HepG2 (cell line): ENCODE data around the gene IGFALS. TPM values are rescaled to one million over a fixed set of nuclear protein-coding genes. Genes with fewer than 3 reads are reported as not detected.

ENCODE experiments used
- CEBPB ChIP-seq: IDR thresholded peaks from 2 replicates; pipeline ENCODE4 v1.6.1; 2011; ENCODE audit warnings: low read depth, low read length, improper control_type of control experiment, borderline replicate concordance
- FOXA1 ChIP-seq, 2 experiments: fragments of 450-650 bp in 1 of 2; sonication (generic) in 1 of 2; formaldehyde crosslinking in 1 of 2; IDR thresholded peaks; 2 replicates each; pipeline versions ENCODE4 v1.4.0 to v1.6.1; 2016 to 2020; ENCODE audit warnings: missing genetic modification reagents in 1 of 2
- GZF1 ChIP-seq: sonication (generic); formaldehyde crosslinking; IDR thresholded peaks from 2 replicates; pipeline ENCODE4 v1.5.1; 2020; ENCODE audit warnings: mild to moderate bottlenecking, missing genetic modification reagents
- HCFC1 ChIP-seq: fragments of 150-350 bp; IDR thresholded peaks from 2 replicates; pipeline ENCODE4 v1.6.1; 2014; ENCODE audit warnings: low read depth, low read length
- KDM1A ChIP-seq: IDR thresholded peaks from 2 replicates; pipeline ENCODE4 v1.6.1; 2016; ENCODE audit warnings: missing compliant biosample characterization
- MAFK ChIP-seq, 2 experiments: IDR thresholded peaks in 1 of 2; conservative IDR thresholded peaks in 1 of 2; 2 replicates each; pipeline ENCODE4 v1.6.1; 2011; ENCODE audit warnings: improper control_type of control experiment in 2 of 2, low read length in 2 of 2
- MEIS1 ChIP-seq: sonication (generic); formaldehyde crosslinking; IDR thresholded peaks from 2 replicates; pipeline ENCODE4 v1.9.0; 2021; ENCODE audit warnings: mild to moderate bottlenecking, missing genetic modification reagents, moderate library complexity, borderline replicate concordance
- MLLT10 ChIP-seq: sonication (generic); formaldehyde crosslinking; IDR thresholded peaks from 2 replicates; pipeline ENCODE4 v1.4.0; 2020; ENCODE audit warnings: missing genetic modification reagents
- NAIF1 ChIP-seq: sonication (generic); formaldehyde crosslinking; IDR thresholded peaks from 2 replicates; pipeline ENCODE4 v1.5.0; 2020; ENCODE audit warnings: mild to moderate bottlenecking, missing genetic modification reagents, borderline replicate concordance
- NBN ChIP-seq: fragments of 450-650 bp; conservative IDR thresholded peaks from 2 replicates; pipeline ENCODE4 v1.6.1; 2017
- PCBP1 ChIP-seq: fragments of 200-400 bp; formaldehyde crosslinking; IDR thresholded peaks from 2 replicates; pipeline ENCODE4 v1.6.1; 2017; ENCODE audit warnings: mild to moderate bottlenecking, low read depth, low read length, borderline replicate concordance
- SALL1 ChIP-seq: sonication (generic); formaldehyde crosslinking; IDR thresholded peaks from 2 replicates; pipeline ENCODE4 v1.8.0; 2022; ENCODE audit warnings: mild to moderate bottlenecking, missing genetic modification reagents
- SMARCC2 ChIP-seq: fragments of 450-650 bp; IDR thresholded peaks from 2 replicates; pipeline ENCODE4 v1.6.1; 2017; ENCODE audit warnings: antibody characterized with exemption, mild to moderate bottlenecking
- SMARCE1 ChIP-seq: fragments of 450-650 bp; IDR thresholded peaks from 2 replicates; pipeline ENCODE4 v1.6.1; 2017; ENCODE audit warnings: borderline replicate concordance
- SMC3 ChIP-seq: IDR thresholded peaks from 2 replicates; pipeline ENCODE4 v1.6.1; 2011; ENCODE audit warnings: low read length, improper control_type of control experiment
- SNAI1 ChIP-seq: sonication (generic); formaldehyde crosslinking; IDR thresholded peaks from 2 replicates; pipeline ENCODE4 v1.5.0; 2020; ENCODE audit warnings: mild to moderate bottlenecking, missing genetic modification reagents, borderline replicate concordance
- SP4 ChIP-seq: sonication (generic); formaldehyde crosslinking; IDR thresholded peaks from 2 replicates; pipeline ENCODE4 v1.8.1; 2023; ENCODE audit warnings: mild to moderate bottlenecking, missing genetic modification reagents
- YEATS2 ChIP-seq: sonication (generic); formaldehyde crosslinking; IDR thresholded peaks from 2 replicates; pipeline ENCODE4 v1.4.0; 2020; ENCODE audit warnings: missing genetic modification reagents, borderline replicate concordance
- ZBTB21 ChIP-seq: sonication (generic); formaldehyde crosslinking; IDR thresholded peaks from 2 replicates; pipeline ENCODE4 v1.4.0; 2020; ENCODE audit warnings: missing genetic modification reagents
- ZC3H13 ChIP-seq: sonication (generic); formaldehyde crosslinking; IDR thresholded peaks from 2 replicates; pipeline ENCODE4 v1.8.1; 2023; ENCODE audit warnings: mild to moderate bottlenecking, missing genetic modification reagents, moderate library complexity
- ZFAT ChIP-seq: sonication (generic); formaldehyde crosslinking; conservative IDR thresholded peaks from 2 replicates; pipeline ENCODE4 v1.8.1; 2023; ENCODE audit warnings: missing genetic modification reagents, inconsistent platforms
- ZMYM4 ChIP-seq: sonication (generic); formaldehyde crosslinking; IDR thresholded peaks from 2 replicates; pipeline ENCODE4 v1.8.1; 2023; ENCODE audit warnings: mild to moderate bottlenecking, missing genetic modification reagents
- ZNF235 ChIP-seq: sonication (generic); formaldehyde crosslinking; IDR thresholded peaks from 2 replicates; pipeline ENCODE4 v1.8.1; 2023; ENCODE audit warnings: mild to moderate bottlenecking, missing genetic modification reagents, borderline replicate concordance
- ZNF382 ChIP-seq: sonication (generic); formaldehyde crosslinking; IDR thresholded peaks from 2 replicates; pipeline ENCODE4 v1.5.0; 2020; ENCODE audit warnings: missing genetic modification reagents, mild to moderate bottlenecking, borderline replicate concordance
- ZNF501 ChIP-seq: sonication (generic); formaldehyde crosslinking; IDR thresholded peaks from 2 replicates; pipeline ENCODE4 v1.5.1; 2020; ENCODE audit warnings: mild to moderate bottlenecking, moderate library complexity, missing genetic modification reagents
- ZNF552 ChIP-seq: sonication (generic); formaldehyde crosslinking; IDR thresholded peaks from 2 replicates; pipeline ENCODE4 v1.9.0; 2022; ENCODE audit warnings: missing genetic modification reagents, mild to moderate bottlenecking, borderline replicate concordance
- ZSCAN9 ChIP-seq: IDR thresholded peaks from 2 replicates; pipeline ENCODE4 v1.6.1; 2016; ENCODE audit warnings: borderline replicate concordance
- polyA plus RNA-seq, 8 experiments: library from polyadenylated mRNA; depleted of rRNA in 3 of 8; stranded (reverse) in 7 of 8; unstranded in 1 of 8; fragments of >200 nt; fragmentation: Illumina TruSeq in 4 of 8; extraction: Trizol in 4 of 8; gene quantifications; 2 replicates each; pipeline versions ENCODE4 v1.2.1 to v1.2.3, GENCODE V29; 2011 to 2016; ENCODE audit warnings: low read depth in 4 of 8, missing spikeins in 1 of 8, mixed read lengths in 1 of 8; ENCODE audit not compliant: insufficient read depth in 1 of 8
- total RNA-seq, 5 experiments: library from RNA; depleted of rRNA; stranded (reverse); fragments of >200 nt; fragmentation: Illumina TruSeq; extraction: Trizol; gene quantifications; 2 replicates each; pipeline ENCODE4 v1.2.3, GENCODE V29; 2016; ENCODE audit warnings: low read depth in 1 of 5
- TF ChIP-seq, protein P1 (sequence below): sonication (generic); formaldehyde crosslinking; IDR thresholded peaks from 2 replicates; pipeline ENCODE4 v1.5.0; 2020; ENCODE audit warnings: missing genetic modification reagents
- TF ChIP-seq, protein P2 (sequence below): sonication (generic); formaldehyde crosslinking; IDR thresholded peaks from 2 replicates; pipeline ENCODE4 v1.4.0; 2020; ENCODE audit warnings: low read depth, mild to moderate bottlenecking, missing genetic modification reagents

Gene IGFALS
- total and polyA plus RNA-seq, 2 of the 13 experiments (the other 11 are each of a cell fraction or from before 2014, with no cell fraction given) = 0.34 to 2.4 TPM

DNA sequence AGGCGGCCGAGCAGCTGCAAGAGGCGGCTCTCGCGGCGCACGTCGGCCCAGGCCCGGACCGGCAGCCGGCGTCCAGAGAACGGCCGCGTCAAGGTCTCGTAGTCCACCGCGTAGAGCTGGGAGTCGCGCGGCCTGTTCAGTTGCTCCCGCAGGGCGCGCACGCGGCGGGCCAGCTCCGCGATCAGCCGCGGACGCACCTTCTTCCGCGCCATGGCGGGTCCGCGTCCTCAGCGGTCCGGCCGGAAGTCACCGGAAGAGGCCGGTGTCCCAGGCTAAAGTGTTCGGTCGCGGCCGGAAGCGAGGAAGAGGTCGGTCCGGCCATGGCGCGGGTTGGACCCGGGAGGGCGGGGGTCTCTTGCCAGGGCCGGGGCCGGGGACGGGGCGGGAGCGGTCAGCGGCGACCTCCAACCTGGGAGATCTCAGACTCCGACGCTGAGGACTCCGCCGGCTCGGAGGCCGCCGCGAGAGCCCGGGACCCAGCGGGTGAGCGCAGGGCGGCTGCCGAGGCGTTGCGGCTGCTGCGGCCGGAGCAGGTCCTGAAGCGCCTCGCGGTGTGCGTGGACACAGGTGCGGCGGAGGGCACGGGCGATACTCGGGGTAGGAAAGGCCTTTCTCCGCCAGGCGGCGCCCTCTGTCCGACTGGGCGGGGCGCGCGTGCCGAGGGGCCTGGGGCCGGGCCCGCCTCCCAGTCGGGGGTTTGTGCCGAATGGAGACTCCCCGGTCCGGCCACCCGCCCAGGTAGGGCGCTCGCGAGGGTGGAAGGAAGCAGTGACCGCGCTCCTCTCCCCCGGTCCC, 20.4 kb downstream of the IGFALS start, which contains the start of gene MRPS34 (continued):
- TF ChIP-seq, protein P1, sequence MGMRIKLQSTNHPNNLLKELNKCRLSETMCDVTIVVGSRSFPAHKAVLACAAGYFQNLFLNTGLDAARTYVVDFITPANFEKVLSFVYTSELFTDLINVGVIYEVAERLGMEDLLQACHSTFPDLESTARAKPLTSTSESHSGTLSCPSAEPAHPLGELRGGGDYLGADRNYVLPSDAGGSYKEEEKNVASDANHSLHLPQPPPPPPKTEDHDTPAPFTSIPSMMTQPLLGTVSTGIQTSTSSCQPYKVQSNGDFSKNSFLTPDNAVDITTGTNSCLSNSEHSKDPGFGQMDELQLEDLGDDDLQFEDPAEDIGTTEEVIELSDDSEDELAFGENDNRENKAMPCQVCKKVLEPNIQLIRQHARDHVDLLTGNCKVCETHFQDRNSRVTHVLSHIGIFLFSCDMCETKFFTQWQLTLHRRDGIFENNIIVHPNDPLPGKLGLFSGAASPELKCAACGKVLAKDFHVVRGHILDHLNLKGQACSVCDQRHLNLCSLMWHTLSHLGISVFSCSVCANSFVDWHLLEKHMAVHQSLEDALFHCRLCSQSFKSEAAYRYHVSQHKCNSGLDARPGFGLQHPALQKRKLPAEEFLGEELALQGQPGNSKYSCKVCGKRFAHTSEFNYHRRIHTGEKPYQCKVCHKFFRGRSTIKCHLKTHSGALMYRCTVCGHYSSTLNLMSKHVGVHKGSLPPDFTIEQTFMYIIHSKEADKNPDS = peak; percentile 95
- TF ChIP-seq PCBP1 = no peak; the same call in 1 of the 2 replicates
- TF ChIP-seq ZNF552 (CRISPR knock-in tag) = no peak; the same call in 1 of the 2 replicates
- TF ChIP-seq MLLT10 = no peak
- peak; percentile 67 for TF ChIP-seq SP4 (CRISPR knock-in tag)
- TF ChIP-seq ZNF382 = no peak
- no peak; the same call in 1 of the 2 replicates for TF ChIP-seq MEIS1
- peak; percentile 74 for TF ChIP-seq HCFC1
- no peak for TF ChIP-seq ZFAT (CRISPR knock-in tag)
- peak; percentile 50; the same call in 1 of the 2 replicates for TF ChIP-seq ZNF501 (CRISPR knock-in tag)
- no peak for TF ChIP-seq NBN
- no peak for TF ChIP-seq MAFK (conservative IDR thresholded peaks at IDR 0.05 in 1 of 2, IDR thresholded peaks at IDR 0.05 in 1 of 2; ENCODE audit: low read length in 2 of 2)
- TF ChIP-seq YEATS2 = peak; percentile 89
- peak; percentile 19; the same call in 1 of the 2 replicates for TF ChIP-seq SMC3
- peak; percentile 89 for TF ChIP-seq ZMYM4
- no peak for TF ChIP-seq FOXA1 (IDR thresholded peaks at IDR 0.05)
- TF ChIP-seq FOXA1 (CRISPR knock-in tag; IDR thresholded peaks at IDR 0.05) = peak; percentile 32
- no peak for TF ChIP-seq SNAI1 (CRISPR knock-in tag)
- peak; percentile 53; the same call in 1 of the 2 replicates for TF ChIP-seq ZBTB21 (CRISPR knock-in tag)
- peak; percentile 97 for TF ChIP-seq ZC3H13 (CRISPR knock-in tag)
- TF ChIP-seq CEBPB = no peak
- TF ChIP-seq NAIF1 (CRISPR knock-in tag) = no peak
- no peak for TF ChIP-seq GZF1 (CRISPR knock-in tag)
- TF ChIP-seq KDM1A = no peak
- TF ChIP-seq ZNF235 (CRISPR knock-in tag) = no peak
- no peak for TF ChIP-seq SMARCE1
- peak; percentile 84 for TF ChIP-seq SALL1 (CRISPR knock-in tag)
- TF ChIP-seq, protein P2, sequence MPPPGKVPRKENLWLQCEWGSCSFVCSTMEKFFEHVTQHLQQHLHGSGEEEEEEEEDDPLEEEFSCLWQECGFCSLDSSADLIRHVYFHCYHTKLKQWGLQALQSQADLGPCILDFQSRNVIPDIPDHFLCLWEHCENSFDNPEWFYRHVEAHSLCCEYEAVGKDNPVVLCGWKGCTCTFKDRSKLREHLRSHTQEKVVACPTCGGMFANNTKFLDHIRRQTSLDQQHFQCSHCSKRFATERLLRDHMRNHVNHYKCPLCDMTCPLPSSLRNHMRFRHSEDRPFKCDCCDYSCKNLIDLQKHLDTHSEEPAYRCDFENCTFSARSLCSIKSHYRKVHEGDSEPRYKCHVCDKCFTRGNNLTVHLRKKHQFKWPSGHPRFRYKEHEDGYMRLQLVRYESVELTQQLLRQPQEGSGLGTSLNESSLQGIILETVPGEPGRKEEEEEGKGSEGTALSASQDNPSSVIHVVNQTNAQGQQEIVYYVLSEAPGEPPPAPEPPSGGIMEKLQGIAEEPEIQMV (CRISPR knock-in tag) = peak; percentile 96
- no peak for TF ChIP-seq SMARCC2
- peak; percentile 61; the same call in 1 of the 2 replicates for TF ChIP-seq ZSCAN9 (CRISPR knock-in tag)
